Trophoblast cell (in vitro differentiated cells and primary cell): Measurements from ENCODE around the gene SPC25.
A peak's percentile ranks its signal among the peaks of the same experiment; 100 is the strongest.

ENCODE experiments used
- DNase-seq, 2 donors: peaks; one replicate each; pipeline ENCODE4 v3.0.0-alpha.2; 2016
- H2AFZ ChIP-seq: 2 replicates; pipeline ENCODE4 v1.6.1; 2013; ENCODE audit warnings: low read length, moderate library complexity, mild to moderate bottlenecking; ENCODE audit not compliant: insufficient read depth, poor library complexity
- H2AK5ac ChIP-seq: 2 replicates; pipeline ENCODE4 v1.6.1; 2013; ENCODE audit warnings: mild to moderate bottlenecking, low read length
- H2BK120ac ChIP-seq: 2 replicates; pipeline ENCODE4 v1.6.1; 2013; ENCODE audit warnings: low read length, mild to moderate bottlenecking, moderate library complexity; ENCODE audit not compliant: insufficient read depth, poor library complexity
- H2BK12ac ChIP-seq: 2 replicates; pipeline ENCODE4 v1.6.1; 2013; ENCODE audit warnings: mild to moderate bottlenecking, low read length, moderate library complexity
- H2BK5ac ChIP-seq: 2 replicates; pipeline ENCODE4 v1.6.1; 2013; ENCODE audit warnings: low read length, low read depth, moderate library complexity, mild to moderate bottlenecking; ENCODE audit not compliant: poor library complexity
- H3K14ac ChIP-seq: 2 replicates; pipeline ENCODE4 v1.6.1; 2013; ENCODE audit warnings: mild to moderate bottlenecking, low read length
- H3K18ac ChIP-seq: 2 replicates; pipeline ENCODE4 v1.6.1; 2013; ENCODE audit warnings: mild to moderate bottlenecking, low read length
- H3K23ac ChIP-seq: 2 replicates; pipeline ENCODE4 v1.6.1; 2013; ENCODE audit warnings: low read length
- H3K27ac ChIP-seq: 2 replicates; pipeline ENCODE4 v1.5.1; 2013; ENCODE audit warnings: low read depth, mild to moderate bottlenecking, inconsistent platforms, low read length, moderate library complexity
- H3K27me3 ChIP-seq: 2 replicates; pipeline ENCODE4 v1.6.1; 2013; ENCODE audit warnings: inconsistent platforms, mild to moderate bottlenecking, low read length, moderate library complexity; ENCODE audit not compliant: insufficient read depth
- H3K36me3 ChIP-seq, 2 experiments: 1 replicate in 1 of 2; 2 replicates in 1 of 2; pipeline ENCODE4 v1.6.1; 2013; ENCODE audit warnings: low read length in 2 of 2, mild to moderate bottlenecking in 2 of 2, moderate library complexity in 1 of 2; ENCODE audit not compliant: insufficient read depth in 2 of 2, control insufficient read depth in 1 of 2
- H3K4ac ChIP-seq: 2 replicates; pipeline ENCODE4 v1.6.1; 2013; ENCODE audit warnings: low read depth, mild to moderate bottlenecking, low read length, moderate library complexity
- H3K4me1 ChIP-seq, 2 experiments: 1 replicate in 1 of 2; 2 replicates in 1 of 2; pipeline ENCODE4 v1.6.1; 2013; ENCODE audit warnings: low read length in 2 of 2, mild to moderate bottlenecking in 2 of 2, moderate library complexity in 1 of 2; ENCODE audit not compliant: insufficient read depth in 2 of 2, control insufficient read depth in 1 of 2
- H3K4me2 ChIP-seq: 2 replicates; pipeline ENCODE4 v1.6.1; 2013; ENCODE audit warnings: inconsistent platforms, mild to moderate bottlenecking, low read length, moderate library complexity
- H3K4me3 ChIP-seq: 2 replicates; pipeline ENCODE4 v1.5.1; 2013; ENCODE audit warnings: mild to moderate bottlenecking, low read depth, low read length, inconsistent platforms
- H3K79me1 ChIP-seq: one replicate; pipeline ENCODE4 v1.6.1; 2013; ENCODE audit warnings: low read length
- H3K79me2 ChIP-seq: 2 replicates; pipeline ENCODE4 v1.6.1; 2013; ENCODE audit warnings: low read length, mild to moderate bottlenecking; ENCODE audit not compliant: control insufficient read depth, insufficient read depth, poor library complexity
- H3K9ac ChIP-seq: 2 replicates; pipeline ENCODE4 v1.6.1; 2013; ENCODE audit warnings: mild to moderate bottlenecking, low read length
- H3K9me3 ChIP-seq: 2 replicates; pipeline ENCODE4 v1.6.1; 2013; ENCODE audit warnings: low read depth, mild to moderate bottlenecking, control low read depth, inconsistent platforms, low read length; ENCODE audit not compliant: insufficient read depth
- H4K12ac ChIP-seq: 2 replicates; pipeline ENCODE4 v1.6.1; 2013; ENCODE audit warnings: low read depth, mild to moderate bottlenecking, low read length, moderate library complexity
- H4K8ac ChIP-seq: 2 replicates; pipeline ENCODE4 v1.6.1; 2013; ENCODE audit warnings: low read depth, mild to moderate bottlenecking, low read length, moderate library complexity
- H4K91ac ChIP-seq: one replicate; pipeline ENCODE4 v1.6.1; 2013; ENCODE audit warnings: low read depth, mild to moderate bottlenecking, low read length, moderate library complexity
- WGBS: extraction: QIAGEN DNeasy Blood & Tissue Kit; methylation state at CpG from one replicate; pipeline ENCODE4 v1.1.7; 2013; ENCODE audit warnings: missing lambda C conversion rate; ENCODE audit not compliant: insufficient read length, insufficient coverage; ENCODE audit errors: extremely low coverage; 5-methylcytosine and 5-hydroxymethylcytosine counted together

Gene SPC25

DNA sequence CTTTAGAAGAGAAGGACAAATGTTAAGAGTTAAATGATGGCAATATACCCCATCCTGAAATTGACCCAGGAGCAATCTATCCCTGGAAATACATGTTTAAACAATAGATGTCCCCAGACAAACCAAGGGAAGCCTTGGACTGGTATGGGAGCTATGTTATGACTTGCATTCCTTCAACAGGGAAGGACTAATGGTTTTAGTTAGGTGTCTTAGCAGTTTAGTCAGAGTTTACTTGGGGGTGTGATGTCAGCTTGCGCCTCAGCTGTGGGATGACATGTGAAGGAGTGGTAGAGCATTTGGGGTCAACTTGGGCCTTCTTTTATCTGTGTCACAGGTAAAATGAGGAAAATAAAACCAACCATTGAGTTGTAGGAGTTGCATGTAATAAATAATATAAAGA is 36.8 kb downstream of the SPC25 start:
- Histone ChIP-seq H2AFZ (no peak overlapping the region), H3K4me1 (peaks cover 0 to 2% of the 10 kb centered on the region in 2 experiments), H3K23ac (no peak overlapping the region), H4K91ac (no peak overlapping the region), H4K12ac (no peak overlapping the region), H3K4ac (no peak overlapping the region), H2BK120ac (no peak overlapping the region), H3K27me3 (no peaks in the 10 kb centered on the region), H3K9me3 (no peaks in the 10 kb centered on the region), H3K14ac (no peak overlapping the region), H2BK5ac (no peak overlapping the region), H3K4me2 (no peak overlapping the region), H3K18ac (no peak overlapping the region), H4K8ac (no peak overlapping the region), H3K79me1 (no peaks in the 10 kb centered on the region), H2BK12ac (no peak overlapping the region), H3K4me3 (no peak overlapping the region), H3K36me3 (no peaks in the 10 kb centered on the region), H2AK5ac (no peak overlapping the region), H3K9ac (no peak overlapping the region), H3K27ac (no peak overlapping the region), H3K79me2 (peaks cover 1% of the 10 kb centered on the region)
- peak; percentile 17 to 28 for DNase-seq
- WGBS, result no CpG with 5 or more reads among the region's 1 CpG

DNA sequence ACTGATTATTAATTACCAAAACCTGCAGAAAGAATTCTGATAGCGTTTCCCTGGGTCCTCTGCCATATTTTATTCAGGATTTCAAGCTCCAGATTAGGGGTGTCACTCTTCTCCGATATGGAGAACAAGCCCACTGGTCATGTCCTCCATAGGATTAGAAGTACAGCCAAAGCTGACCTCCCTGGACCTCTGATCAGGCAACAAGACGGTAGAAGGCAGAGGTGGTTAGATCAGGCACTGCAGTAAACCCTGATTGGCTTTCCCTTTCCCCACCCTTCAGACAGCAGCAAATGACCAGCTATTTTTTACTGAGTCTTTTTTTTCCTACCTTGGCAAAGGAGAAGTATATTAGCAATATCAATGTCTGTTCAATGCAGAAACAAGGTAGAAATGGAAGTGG is 37.7 kb downstream of the SPC25 start:
- H3K4me1 ChIP-seq, result peaks cover 0 to 2% of the 10 kb centered on the region in 2 experiments
- no peaks in the 10 kb centered on the region for H3K36me3 ChIP-seq
- no peak overlapping the region for H2AFZ ChIP-seq
- no peak overlapping the region for H2AK5ac ChIP-seq
- no peak overlapping the region for H3K9ac ChIP-seq
- DNase-seq, result no peak
- WGBS, result no CpG with 5 or more reads among the region's 3 CpGs
- H3K27me3 ChIP-seq, result no peaks in the 10 kb centered on the region
- H3K14ac ChIP-seq, result no peak overlapping the region
- H3K23ac ChIP-seq, result no peak overlapping the region
- no peak overlapping the region for H4K91ac ChIP-seq
- no peak overlapping the region for H3K4me2 ChIP-seq
- no peaks in the 10 kb centered on the region for H3K9me3 ChIP-seq
- peaks cover 1% of the 10 kb centered on the region for H3K79me2 ChIP-seq
- H4K8ac ChIP-seq, result no peak overlapping the region
- no peak overlapping the region for H3K4me3 ChIP-seq
- no peak overlapping the region for H2BK120ac ChIP-seq
- no peaks in the 10 kb centered on the region for H3K79me1 ChIP-seq
- H3K18ac ChIP-seq, result no peak overlapping the region
- no peak overlapping the region for H4K12ac ChIP-seq
- no peak overlapping the region for H2BK5ac ChIP-seq
- H3K27ac ChIP-seq, result no peak overlapping the region
- no peak overlapping the region for H3K4ac ChIP-seq
- no peak overlapping the region for H2BK12ac ChIP-seq

GRCh38 chr2:168851674-168852320 is 38.4 kb downstream of the SPC25 start:
- Histone ChIP-seq H3K4me1 (peaks cover 0 to 2% of the 10 kb centered on the region in 2 experiments), H3K4ac (no peak overlapping the region), H4K12ac (no peak overlapping the region), H3K4me3 (no peak overlapping the region), H3K79me1 (no peaks in the 10 kb centered on the region), H2BK5ac (no peak overlapping the region), H3K4me2 (no peak overlapping the region), H3K27me3 (no peaks in the 10 kb centered on the region), H2BK120ac (no peak overlapping the region), H4K91ac (no peak overlapping the region), H3K18ac (no peak overlapping the region), H3K79me2 (peaks cover 1% of the 10 kb centered on the region), H3K14ac (no peak overlapping the region), H2AFZ (no peak overlapping the region), H4K8ac (no peak overlapping the region), H3K36me3 (no peaks in the 10 kb centered on the region), H3K27ac (no peak overlapping the region), H3K9me3 (no peaks in the 10 kb centered on the region), H2AK5ac (no peak overlapping the region), H3K9ac (no peak overlapping the region), H2BK12ac (no peak overlapping the region), H3K23ac (no peak overlapping the region)
- WGBS, result no CpG with 5 or more reads among the region's 5 CpGs
- DNase-seq, result peak; percentile 40 to 51

GRCh38 chr2:168850846-168851245 is 39.4 kb downstream of the SPC25 start:
- peak; percentile 42 to 92 for DNase-seq
- Histone ChIP-seq H3K79me1 (no peaks in the 10 kb centered on the region), H3K79me2 (peaks cover 1% of the 10 kb centered on the region), H3K18ac (no peak overlapping the region), H3K9me3 (no peaks in the 10 kb centered on the region), H2AK5ac (no peak overlapping the region), H3K4me2 (no peak overlapping the region), H4K8ac (no peak overlapping the region), H3K27me3 (no peaks in the 10 kb centered on the region), H3K4me1 (no peaks in the 10 kb centered on the region), H3K14ac (no peak overlapping the region), H3K27ac (no peak overlapping the region), H2BK12ac (no peak overlapping the region), H2BK120ac (no peak overlapping the region), H2BK5ac (no peak overlapping the region), H4K12ac (no peak overlapping the region), H3K4ac (no peak overlapping the region), H3K23ac (no peak overlapping the region), H3K36me3 (no peaks in the 10 kb centered on the region), H3K9ac (no peak overlapping the region), H2AFZ (no peak overlapping the region), H3K4me3 (no peak overlapping the region), H4K91ac (no peak overlapping the region)
